ENCODE data around the gene FBXO24. TPM values are rescaled to one million over a fixed set of nuclear protein-coding genes. Genes with fewer than 3 reads are reported as not detected.
A peak's percentile ranks its signal among the peaks of the same experiment; 100 is the strongest.
"Not testable (repeated sequence)": the region's sequence is repeated elsewhere in the genome, so short reads cannot be mapped to it uniquely, and the experiment has no call there.

FBXO24 gene
- total RNA-seq, 1 donor from 2014 or later: 0.46 TPM

- Mint-ChIP-seq H3K4me3 (ENCODE audit: unreplicated experiment) (peak overlapping the region; percentile 98), H3K4me1 (ENCODE audit: unreplicated experiment) (peaks cover 27% of the 10 kb centered on the region), H3K9me3 (ENCODE audit: unreplicated experiment) (no peaks in the 10 kb centered on the region), H3K27ac (ENCODE audit: unreplicated experiment) (no peak overlapping the region), H3K36me3 (ENCODE audit: unreplicated experiment) (no peaks in the 10 kb centered on the region), H3K27me3 (ENCODE audit: unreplicated experiment) (no peaks in the 10 kb centered on the region)
- TF ChIP-seq CTCF (IDR thresholded peaks at IDR 0.05): no peak
- no peak for DNase-seq (ENCODE audit: extremely low spot score, unreplicated experiment)
Observed at GRCh38 chr7:100540073-100540723, 45.9 kb upstream of the FBXO24 start.

GRCh38 chr7:100541309-100541708, 44.8 kb upstream of the FBXO24 start:
- H3K4me1 Mint-ChIP-seq (ENCODE audit: unreplicated experiment): peaks cover 38% of the 10 kb centered on the region
- not testable (repeated sequence) for H3K9me3 Mint-ChIP-seq (ENCODE audit: unreplicated experiment); DNase-seq (ENCODE audit: extremely low spot score, unreplicated experiment); H3K27ac Mint-ChIP-seq (ENCODE audit: unreplicated experiment); H3K36me3 Mint-ChIP-seq (ENCODE audit: unreplicated experiment); H3K27me3 Mint-ChIP-seq (ENCODE audit: unreplicated experiment); H3K4me3 Mint-ChIP-seq (ENCODE audit: unreplicated experiment)

- Mint-ChIP-seq H3K36me3 (ENCODE audit: unreplicated experiment) (no peaks in the 10 kb centered on the region), H3K27ac (ENCODE audit: unreplicated experiment) (no peak overlapping the region), H3K27me3 (ENCODE audit: unreplicated experiment) (no peaks in the 10 kb centered on the region), H3K4me1 (ENCODE audit: unreplicated experiment) (peaks cover 52% of the 10 kb centered on the region), H3K4me3 (ENCODE audit: unreplicated experiment) (no peak overlapping the region), H3K9me3 (ENCODE audit: unreplicated experiment) (no peaks in the 10 kb centered on the region)
- no peak for TF ChIP-seq CTCF (IDR thresholded peaks at IDR 0.05)
- no peak for DNase-seq (ENCODE audit: extremely low spot score, unreplicated experiment)
Observed at GRCh38 chr7:100543586-100543985, 42.5 kb upstream of the FBXO24 start.

- no peaks in the 10 kb centered on the region for H3K9me3 Mint-ChIP-seq (ENCODE audit: unreplicated experiment)
Observed at GRCh38 chr7:100544386-100544785, 41.7 kb upstream of the FBXO24 start.

GRCh38 chr7:100544967-100545359, 41.2 kb upstream of the FBXO24 start:
- peaks cover 48% of the 10 kb centered on the region for H3K4me1 Mint-ChIP-seq (ENCODE audit: unreplicated experiment)
- no peaks in the 10 kb centered on the region for H3K36me3 Mint-ChIP-seq (ENCODE audit: unreplicated experiment)
- no peak for TF ChIP-seq CTCF (IDR thresholded peaks at IDR 0.05)
- H3K27ac Mint-ChIP-seq (ENCODE audit: unreplicated experiment): peak overlapping the region; percentile 90
- no peaks in the 10 kb centered on the region for H3K9me3 Mint-ChIP-seq (ENCODE audit: unreplicated experiment)
- no peaks in the 10 kb centered on the region for H3K27me3 Mint-ChIP-seq (ENCODE audit: unreplicated experiment)
- peak overlapping the region; percentile 1 for H3K4me3 Mint-ChIP-seq (ENCODE audit: unreplicated experiment)
- DNase-seq (ENCODE audit: extremely low spot score, unreplicated experiment): no peak

More at GRCh38 chr7:100544386-100544785, 41.7 kb upstream of the FBXO24 start:
- no peaks in the 10 kb centered on the region for H3K36me3 Mint-ChIP-seq (ENCODE audit: unreplicated experiment)
- H3K27ac Mint-ChIP-seq (ENCODE audit: unreplicated experiment): peak overlapping the region; percentile 90
- no peak overlapping the region for H3K4me3 Mint-ChIP-seq (ENCODE audit: unreplicated experiment)
- H3K27me3 Mint-ChIP-seq (ENCODE audit: unreplicated experiment): no peaks in the 10 kb centered on the region
- H3K4me1 Mint-ChIP-seq (ENCODE audit: unreplicated experiment): peaks cover 52% of the 10 kb centered on the region
- DNase-seq (ENCODE audit: extremely low spot score, unreplicated experiment): no peak
- TF ChIP-seq CTCF (IDR thresholded peaks at IDR 0.05): no peak

Measured in osteocyte (in vitro differentiated cells).